Panc1 (cell line): ENCODE measurements around the gene CHST8.
"Not testable (repeated sequence)": the region's sequence is repeated elsewhere in the genome, so short reads cannot be mapped to it uniquely, and the experiment has no call there.

Experiments
- POLR2AphosphoS5 ChIP-seq: IDR thresholded peaks from 2 replicates; pipeline ENCODE4 v1.6.1; 2012; ENCODE audit warnings: mild to moderate bottlenecking, low read depth, low read length, moderate library complexity
- SIN3A ChIP-seq: IDR thresholded peaks from 2 replicates; pipeline ENCODE4 v1.6.1; 2012; ENCODE audit warnings: low read depth, mild to moderate bottlenecking, low read length, moderate library complexity, borderline replicate concordance; ENCODE audit not compliant: insufficient read depth
- TCF7L2 ChIP-seq: IDR thresholded peaks from 2 replicates; pipeline ENCODE4 v1.6.1; 2011; ENCODE audit warnings: mild to moderate bottlenecking, low read depth, low read length, inconsistent platforms
- TF ChIP-seq, protein P1 (sequence below): fragments of 450-650 bp; IDR thresholded peaks from 2 replicates; pipeline ENCODE4 v1.5.1; 2017; ENCODE audit warnings: mild to moderate bottlenecking
- TF ChIP-seq, protein P2 (sequence below), 2 experiments: IDR thresholded peaks; 2 replicates each; pipeline ENCODE4 v1.6.1; 2011 to 2012; ENCODE audit warnings: low read depth in 2 of 2, control low read depth in 1 of 2, low read length in 1 of 2, mild to moderate bottlenecking in 1 of 2, moderate library complexity in 1 of 2; ENCODE audit not compliant: insufficient read depth in 1 of 2

DNA sequence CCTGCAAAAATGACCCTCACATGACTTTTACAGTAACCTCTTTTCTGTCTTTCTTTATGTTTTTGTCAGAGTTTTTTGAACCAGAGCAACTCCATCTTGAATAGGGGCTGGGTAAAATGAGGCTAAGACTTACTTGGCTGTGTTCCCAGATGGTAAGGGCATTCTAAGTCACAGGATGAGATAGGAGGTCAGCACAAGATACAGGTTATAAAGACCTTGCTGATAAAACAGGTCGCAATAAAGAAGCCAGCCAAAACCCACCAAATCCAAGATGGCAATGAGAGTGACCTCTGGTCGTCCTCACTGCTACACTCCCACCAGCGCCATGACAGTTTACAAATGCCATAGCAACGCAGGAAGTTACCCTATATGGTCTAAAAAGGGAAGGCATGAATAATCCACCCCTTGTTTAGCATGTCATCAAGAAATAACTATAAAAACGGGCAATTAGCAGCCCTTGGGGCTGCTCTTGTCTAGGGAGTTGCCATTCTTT lies 15.9 kb upstream of the CHST8 start:
- TF ChIP-seq, protein P1, sequence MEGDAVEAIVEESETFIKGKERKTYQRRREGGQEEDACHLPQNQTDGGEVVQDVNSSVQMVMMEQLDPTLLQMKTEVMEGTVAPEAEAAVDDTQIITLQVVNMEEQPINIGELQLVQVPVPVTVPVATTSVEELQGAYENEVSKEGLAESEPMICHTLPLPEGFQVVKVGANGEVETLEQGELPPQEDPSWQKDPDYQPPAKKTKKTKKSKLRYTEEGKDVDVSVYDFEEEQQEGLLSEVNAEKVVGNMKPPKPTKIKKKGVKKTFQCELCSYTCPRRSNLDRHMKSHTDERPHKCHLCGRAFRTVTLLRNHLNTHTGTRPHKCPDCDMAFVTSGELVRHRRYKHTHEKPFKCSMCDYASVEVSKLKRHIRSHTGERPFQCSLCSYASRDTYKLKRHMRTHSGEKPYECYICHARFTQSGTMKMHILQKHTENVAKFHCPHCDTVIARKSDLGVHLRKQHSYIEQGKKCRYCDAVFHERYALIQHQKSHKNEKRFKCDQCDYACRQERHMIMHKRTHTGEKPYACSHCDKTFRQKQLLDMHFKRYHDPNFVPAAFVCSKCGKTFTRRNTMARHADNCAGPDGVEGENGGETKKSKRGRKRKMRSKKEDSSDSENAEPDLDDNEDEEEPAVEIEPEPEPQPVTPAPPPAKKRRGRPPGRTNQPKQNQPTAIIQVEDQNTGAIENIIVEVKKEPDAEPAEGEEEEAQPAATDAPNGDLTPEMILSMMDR, result not testable (repeated sequence)
- TF ChIP-seq TCF7L2, POLR2AphosphoS5, SIN3A: not testable (repeated sequence)
- TF ChIP-seq, protein P2, sequence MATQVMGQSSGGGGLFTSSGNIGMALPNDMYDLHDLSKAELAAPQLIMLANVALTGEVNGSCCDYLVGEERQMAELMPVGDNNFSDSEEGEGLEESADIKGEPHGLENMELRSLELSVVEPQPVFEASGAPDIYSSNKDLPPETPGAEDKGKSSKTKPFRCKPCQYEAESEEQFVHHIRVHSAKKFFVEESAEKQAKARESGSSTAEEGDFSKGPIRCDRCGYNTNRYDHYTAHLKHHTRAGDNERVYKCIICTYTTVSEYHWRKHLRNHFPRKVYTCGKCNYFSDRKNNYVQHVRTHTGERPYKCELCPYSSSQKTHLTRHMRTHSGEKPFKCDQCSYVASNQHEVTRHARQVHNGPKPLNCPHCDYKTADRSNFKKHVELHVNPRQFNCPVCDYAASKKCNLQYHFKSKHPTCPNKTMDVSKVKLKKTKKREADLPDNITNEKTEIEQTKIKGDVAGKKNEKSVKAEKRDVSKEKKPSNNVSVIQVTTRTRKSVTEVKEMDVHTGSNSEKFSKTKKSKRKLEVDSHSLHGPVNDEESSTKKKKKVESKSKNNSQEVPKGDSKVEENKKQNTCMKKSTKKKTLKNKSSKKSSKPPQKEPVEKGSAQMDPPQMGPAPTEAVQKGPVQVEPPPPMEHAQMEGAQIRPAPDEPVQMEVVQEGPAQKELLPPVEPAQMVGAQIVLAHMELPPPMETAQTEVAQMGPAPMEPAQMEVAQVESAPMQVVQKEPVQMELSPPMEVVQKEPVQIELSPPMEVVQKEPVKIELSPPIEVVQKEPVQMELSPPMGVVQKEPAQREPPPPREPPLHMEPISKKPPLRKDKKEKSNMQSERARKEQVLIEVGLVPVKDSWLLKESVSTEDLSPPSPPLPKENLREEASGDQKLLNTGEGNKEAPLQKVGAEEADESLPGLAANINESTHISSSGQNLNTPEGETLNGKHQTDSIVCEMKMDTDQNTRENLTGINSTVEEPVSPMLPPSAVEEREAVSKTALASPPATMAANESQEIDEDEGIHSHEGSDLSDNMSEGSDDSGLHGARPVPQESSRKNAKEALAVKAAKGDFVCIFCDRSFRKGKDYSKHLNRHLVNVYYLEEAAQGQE (IDR thresholded peaks at IDR 0.05; ENCODE audit: insufficient read depth in 1 of 2, low read depth in 2 of 2, low read length in 1 of 2), result not testable (repeated sequence)
